Urinary bladder (tissue), 4 donors: ENCODE results near the gene COG1. TPM values are rescaled to one million over a fixed set of nuclear protein-coding genes. Genes with fewer than 3 reads are reported as not detected.

Source experiments
- DNase-seq: peaks from one replicate; pipeline ENCODE4 v3.0.0-alpha.2; 2015; ENCODE audit errors: extremely low spot score
- H3K27ac ChIP-seq: one replicate; pipeline ENCODE4 v1.5.1; 2013; ENCODE audit warnings: low read depth, mild to moderate bottlenecking, moderate library complexity
- H3K36me3 ChIP-seq: one replicate; pipeline ENCODE4 v1.6.1; 2013; ENCODE audit warnings: mild to moderate bottlenecking, moderate library complexity; ENCODE audit not compliant: insufficient read depth
- H3K4me1 ChIP-seq: one replicate; pipeline ENCODE4 v1.6.1; 2013; ENCODE audit warnings: mild to moderate bottlenecking, moderate library complexity; ENCODE audit not compliant: insufficient read depth
- H3K4me3 ChIP-seq: one replicate; pipeline ENCODE4 v1.5.1; 2013; ENCODE audit warnings: low read depth, low read length
- WGBS: extraction: QIAGEN DNeasy Blood & Tissue Kit; methylation state at CpG from one replicate; pipeline ENCODE4 v1.1.7; 2013; 5-methylcytosine and 5-hydroxymethylcytosine counted together
- polyA plus RNA-seq: library from polyadenylated mRNA; stranded (reverse); fragments of 200-250 nt; gene quantifications from one replicate; pipeline ENCODE4 v1.2.3, GENCODE V29; 2013
- total RNA-seq: library from RNA; depleted of rRNA; stranded (reverse); fragments of >200 nt; gene quantifications from one replicate; pipeline ENCODE4 v1.2.3, GENCODE V29; 2014
- donor health status: healthy with polysubstance abuse.
- donor health status: healthy.

Gene COG1
- total and polyA plus RNA-seq, 2 donors, result 19.1 to 27.0 TPM

DNA sequence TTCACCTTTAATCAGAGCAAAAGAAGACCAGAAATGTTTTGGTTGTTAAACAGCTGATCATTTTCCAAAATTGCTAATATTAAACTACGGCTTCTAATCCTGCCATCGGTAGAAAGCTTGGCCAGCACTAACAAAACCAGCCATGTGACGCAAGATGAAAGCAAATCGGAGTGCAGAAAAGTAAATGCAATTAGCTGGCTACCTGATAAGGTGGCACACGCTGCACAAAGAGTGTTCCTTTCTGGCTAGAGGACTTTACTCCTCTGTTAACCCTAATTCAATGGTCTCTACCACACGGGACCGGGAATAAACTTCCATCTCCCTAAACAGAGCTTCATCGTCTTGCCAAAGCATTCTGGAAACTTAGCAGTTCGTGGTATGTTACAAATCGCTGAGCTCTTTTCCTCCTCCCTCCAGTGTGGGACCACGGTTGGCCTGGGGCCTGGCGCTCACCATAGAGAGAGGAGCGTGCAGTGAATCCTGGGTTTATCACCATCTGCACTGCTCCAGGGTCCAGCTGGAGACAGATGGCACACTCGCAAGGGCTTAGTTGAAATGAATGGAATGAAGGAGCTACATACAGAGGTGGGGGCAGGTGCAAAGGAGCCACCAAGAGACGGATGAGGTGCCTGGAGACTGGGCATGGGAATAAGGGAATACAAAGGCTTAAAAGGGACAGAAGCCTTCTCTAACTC is 10.1 kb upstream of the COG1 start:
- Histone ChIP-seq H3K4me3 (no peak overlapping the region), H3K36me3 (no peaks in the 10 kb centered on the region), H3K4me1 (no peaks in the 10 kb centered on the region), H3K27ac (no peak overlapping the region)
- DNase-seq, result no peak
- WGBS, result 32% methylated on average over 15 of the region's 15 CpGs

DNA sequence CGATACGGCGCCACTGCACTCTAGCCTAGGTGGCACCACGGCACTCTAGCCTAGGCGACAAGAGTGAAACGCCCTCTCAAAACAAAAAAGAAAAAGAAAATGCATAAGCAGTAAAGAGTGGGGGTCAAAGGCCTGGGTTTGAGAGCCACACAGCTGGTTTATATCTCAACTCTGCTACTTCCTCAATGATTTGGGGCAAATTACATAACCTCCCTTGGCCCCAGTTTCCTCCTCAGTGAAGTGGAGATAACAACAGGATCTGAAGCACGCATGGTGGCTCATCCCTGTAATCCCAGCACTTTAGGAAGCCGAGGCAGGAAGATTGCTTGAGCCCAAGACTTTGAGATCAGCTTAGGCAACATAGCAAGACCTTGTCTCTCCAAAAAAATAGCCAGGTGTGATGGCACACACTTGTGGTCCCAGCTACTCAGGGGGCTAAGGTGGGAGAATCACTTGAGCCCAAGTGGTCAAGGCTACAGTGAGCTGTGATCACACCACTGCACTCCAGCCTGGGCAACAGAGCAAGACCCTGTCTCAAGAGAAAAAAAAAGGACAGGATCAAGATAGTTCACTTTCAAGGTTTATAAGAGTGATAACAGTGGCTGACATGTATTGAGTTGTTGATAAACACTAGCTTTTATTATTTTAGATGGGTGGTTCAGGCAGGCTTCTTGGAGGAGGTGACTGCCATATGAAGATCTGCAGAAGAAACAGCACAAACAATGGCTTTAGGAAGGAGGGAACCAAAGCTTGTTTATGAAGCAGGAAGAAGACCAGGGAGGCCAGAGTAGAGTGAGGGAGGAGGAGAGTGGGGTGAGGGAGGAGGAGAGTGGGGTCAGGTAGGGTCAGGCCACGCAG is 8.5 kb upstream of the COG1 start:
- Histone ChIP-seq H3K36me3 (no peaks in the 10 kb centered on the region), H3K4me1 (no peaks in the 10 kb centered on the region), H3K4me3 (no peak overlapping the region), H3K27ac (no peak overlapping the region)
- DNase-seq, result no peak
- 66% methylated on average over 9 of the region's 9 CpGs for WGBS

DNA sequence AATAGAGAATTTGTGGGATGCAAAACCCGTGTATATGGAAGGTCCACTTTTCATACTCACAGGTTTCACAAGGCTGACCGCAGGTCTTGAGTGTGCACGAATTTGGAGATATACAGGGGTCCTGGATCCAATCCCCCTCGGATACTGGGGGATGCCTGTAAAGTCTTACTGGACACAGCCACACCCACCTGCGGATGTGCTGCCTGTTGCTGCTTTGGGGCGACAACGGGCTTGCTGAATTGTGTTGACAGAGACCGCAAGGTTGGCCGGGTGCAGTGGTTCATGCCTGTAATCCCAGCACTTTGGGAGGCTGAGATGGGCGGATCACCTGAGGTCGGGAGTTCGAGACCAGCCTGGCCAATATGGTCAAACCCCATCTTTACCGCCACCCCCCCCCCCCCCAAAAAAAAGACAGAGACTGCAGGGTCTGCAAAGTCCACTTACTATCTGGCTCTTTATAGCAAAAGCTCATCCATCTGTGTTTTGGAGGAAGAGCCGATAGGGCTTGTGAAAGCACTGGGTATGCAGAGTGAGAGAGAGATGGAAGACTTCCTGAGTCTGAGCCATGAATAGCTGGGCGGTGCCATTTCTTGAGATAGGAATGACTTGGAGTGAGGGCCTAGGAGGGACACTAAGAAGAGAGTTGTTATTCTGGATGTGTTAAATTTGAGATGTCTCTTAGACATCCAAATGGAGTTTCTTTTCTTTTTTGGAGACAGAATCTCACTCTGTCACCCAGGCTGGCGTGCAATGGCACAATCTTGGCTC is 6.4 kb upstream of the COG1 start:
- 91% methylated on average over 16 of the region's 16 CpGs for WGBS
- Histone ChIP-seq H3K27ac (no peak overlapping the region), H3K4me3 (no peak overlapping the region), H3K36me3 (no peaks in the 10 kb centered on the region), H3K4me1 (no peaks in the 10 kb centered on the region)
- DNase-seq, result no peak

DNA sequence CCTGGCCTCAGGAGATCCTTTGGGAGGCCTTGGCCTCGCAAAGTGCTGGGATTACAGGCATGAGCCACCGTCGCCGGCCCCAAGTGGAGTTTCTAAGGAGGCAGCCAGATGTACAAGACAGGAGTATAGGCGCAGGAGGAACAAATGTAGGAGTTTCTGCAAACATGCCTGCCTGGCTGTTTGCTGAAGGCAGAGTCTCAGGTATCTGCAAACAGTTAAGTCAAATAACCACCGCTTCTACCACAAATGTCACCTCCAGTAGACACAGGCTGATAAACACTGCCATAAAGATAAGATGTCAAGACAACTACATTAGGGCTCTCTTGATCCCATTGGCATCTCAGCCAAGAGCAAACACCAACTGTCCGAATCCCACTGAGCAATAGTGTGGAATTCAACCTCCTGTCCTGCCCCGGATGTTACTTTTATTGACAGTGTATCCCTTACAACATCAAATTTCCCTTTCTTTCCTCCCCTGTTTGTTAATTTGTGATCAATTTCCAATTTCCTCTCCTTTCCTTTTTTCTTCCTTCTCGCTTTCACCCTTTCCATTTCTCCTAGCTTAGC is 5.6 kb upstream of the COG1 start:
- Histone ChIP-seq H3K36me3 (no peaks in the 10 kb centered on the region), H3K4me1 (no peaks in the 10 kb centered on the region), H3K27ac (no peak overlapping the region), H3K4me3 (no peak overlapping the region)
- DNase-seq, result no peak
- WGBS, result 60% methylated on average over 9 of the region's 9 CpGs

DNA sequence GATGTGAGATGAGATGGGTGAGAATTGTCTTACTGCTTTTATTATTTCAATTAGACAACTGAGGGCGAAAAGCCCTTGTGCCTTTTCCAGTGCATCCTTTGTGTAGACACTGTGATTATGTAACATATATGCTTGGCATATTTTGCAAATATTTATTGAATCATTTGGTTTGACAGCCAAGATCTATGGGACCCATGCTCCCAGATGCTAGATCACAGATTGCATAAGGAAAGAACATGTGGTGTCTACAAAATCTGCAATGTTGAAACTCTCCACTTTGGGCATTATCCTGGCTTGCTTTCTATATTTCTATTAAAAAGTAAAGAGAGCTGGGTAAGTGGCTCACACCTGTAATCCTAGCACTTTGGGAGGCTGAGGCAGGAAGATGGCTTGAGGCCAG is 4.8 kb upstream of the COG1 start:
- no peak for DNase-seq
- H3K36me3 ChIP-seq, result no peaks in the 10 kb centered on the region
- no peaks in the 10 kb centered on the region for H3K4me1 ChIP-seq
- no peak overlapping the region for H3K4me3 ChIP-seq
- WGBS, result 97% methylated on average over 1 of the region's 1 CpG
- no peak overlapping the region for H3K27ac ChIP-seq

DNA sequence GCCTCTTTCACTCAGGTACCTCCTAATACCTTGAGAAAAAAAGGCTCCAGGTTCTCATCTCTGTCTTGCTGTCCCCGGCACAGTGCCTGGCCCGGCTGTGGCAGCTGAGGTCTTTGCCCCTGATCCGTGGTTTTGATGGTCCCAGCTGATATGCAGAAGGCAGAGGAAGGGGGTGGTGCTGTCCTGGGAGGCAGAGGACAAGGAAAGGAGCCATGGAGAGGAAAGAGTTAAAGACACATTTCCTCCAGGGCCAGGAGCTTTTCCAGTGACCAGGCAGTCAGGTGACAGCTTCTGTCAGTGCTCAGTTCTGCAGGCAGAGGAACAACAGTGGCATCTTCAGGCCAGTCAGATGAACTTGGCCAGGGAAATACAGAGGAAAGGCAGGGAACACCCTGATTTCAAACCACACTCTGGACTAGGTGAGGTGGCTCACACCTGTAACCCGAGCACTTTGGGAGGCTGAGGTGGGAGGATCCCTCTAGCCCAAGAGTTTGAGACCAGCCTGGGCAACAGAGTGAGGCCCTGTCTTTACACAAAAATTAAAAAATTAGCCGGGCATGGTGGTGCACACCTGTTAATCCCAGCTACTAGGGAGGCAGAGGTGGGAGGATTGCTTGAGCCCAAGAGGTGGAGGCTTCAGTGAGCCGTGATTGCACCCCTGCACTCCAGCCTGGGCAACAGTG is 3.3 kb upstream of the COG1 start:
- 74% methylated on average over 6 of the region's 6 CpGs for WGBS
- no peak overlapping the region for H3K27ac ChIP-seq
- no peaks in the 10 kb centered on the region for H3K36me3 ChIP-seq
- no peak for DNase-seq
- H3K4me1 ChIP-seq, result no peaks in the 10 kb centered on the region
- H3K4me3 ChIP-seq, result no peak overlapping the region

DNA sequence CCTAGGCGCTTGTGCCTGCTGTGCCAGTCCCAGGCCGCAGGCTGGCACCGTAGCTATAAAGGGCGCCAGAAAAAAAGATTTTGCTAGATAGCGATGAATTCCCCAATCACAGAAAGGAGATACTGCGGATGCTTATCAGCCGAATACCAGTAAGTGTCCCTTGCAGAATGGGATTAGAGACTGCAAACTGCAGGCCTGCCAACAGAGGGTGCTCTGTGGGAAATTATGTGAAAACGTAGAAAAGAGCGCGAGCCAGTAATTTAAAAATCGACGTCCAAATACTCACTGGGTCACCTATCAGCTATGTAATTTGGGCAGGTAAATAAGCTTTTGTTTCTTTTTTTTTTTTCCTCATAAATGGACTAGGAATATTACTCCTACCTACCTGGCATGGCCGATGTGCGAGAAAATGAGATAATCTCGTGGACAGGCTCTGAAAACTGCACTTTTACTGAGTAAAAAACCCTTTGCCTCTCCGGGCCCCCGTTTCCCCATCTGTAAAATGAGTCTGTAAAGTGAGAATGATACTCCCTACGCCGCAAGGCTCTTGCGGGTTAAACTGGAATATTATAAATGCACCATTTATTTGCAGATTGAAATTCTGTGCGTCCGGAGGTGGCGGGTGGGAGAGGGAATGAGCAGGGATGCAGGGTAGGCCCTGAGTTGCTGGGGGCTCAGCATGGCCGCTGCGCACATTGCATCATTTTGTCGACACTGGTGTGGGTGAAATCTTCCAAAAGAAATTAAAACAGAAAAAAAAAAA is 1.2 kb upstream of the COG1 start:
- Histone ChIP-seq H3K27ac (no peak overlapping the region), H3K36me3 (no peaks in the 10 kb centered on the region), H3K4me3 (peak overlapping the region; percentile 99), H3K4me1 (no peaks in the 10 kb centered on the region)
- WGBS, result 8% methylated on average over 26 of the region's 26 CpGs
- DNase-seq, result peak; percentile 45

DNA sequence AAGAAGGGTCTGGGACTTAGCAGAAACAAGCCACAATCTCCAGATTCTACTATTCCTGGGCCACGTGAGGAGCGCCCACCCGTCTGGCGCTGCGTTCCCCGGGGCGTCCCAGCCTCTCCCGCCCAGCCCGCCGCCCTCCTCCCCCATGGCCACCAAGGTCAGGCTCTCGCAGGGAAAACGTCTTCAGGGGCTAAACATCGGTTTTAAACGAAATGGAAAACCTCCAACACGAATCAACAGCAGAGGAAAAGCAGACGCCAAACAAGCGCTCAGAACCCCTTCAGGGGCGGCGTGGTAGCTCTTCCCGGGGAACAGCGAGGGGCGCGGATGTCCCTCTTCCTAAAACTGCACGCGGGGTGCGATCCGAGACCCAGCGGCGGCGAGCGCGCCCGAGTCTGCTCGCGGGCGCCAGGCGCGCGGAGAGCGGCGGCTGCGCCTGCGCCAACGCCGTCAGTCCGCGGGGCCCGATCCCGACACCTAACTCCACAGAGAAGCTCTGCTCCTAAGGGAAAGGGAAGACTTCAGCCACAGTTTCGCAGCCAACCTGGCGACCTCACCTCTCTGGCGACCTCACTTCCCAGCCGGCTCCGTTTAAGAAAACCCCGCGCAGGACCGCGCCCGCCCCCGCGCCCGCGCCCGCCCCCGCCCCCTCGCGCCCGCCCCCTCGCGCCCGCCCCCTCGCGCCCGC is 505 bp upstream of the COG1 start:
- no peaks in the 10 kb centered on the region for H3K36me3 ChIP-seq
- H3K4me3 ChIP-seq, result peak overlapping the region; percentile 99
- no peak for DNase-seq
- peak overlapping the region; percentile 85 for H3K27ac ChIP-seq
- under 1% methylated on average over 64 of the region's 74 CpGs for WGBS
- H3K4me1 ChIP-seq, result no peaks in the 10 kb centered on the region

DNA sequence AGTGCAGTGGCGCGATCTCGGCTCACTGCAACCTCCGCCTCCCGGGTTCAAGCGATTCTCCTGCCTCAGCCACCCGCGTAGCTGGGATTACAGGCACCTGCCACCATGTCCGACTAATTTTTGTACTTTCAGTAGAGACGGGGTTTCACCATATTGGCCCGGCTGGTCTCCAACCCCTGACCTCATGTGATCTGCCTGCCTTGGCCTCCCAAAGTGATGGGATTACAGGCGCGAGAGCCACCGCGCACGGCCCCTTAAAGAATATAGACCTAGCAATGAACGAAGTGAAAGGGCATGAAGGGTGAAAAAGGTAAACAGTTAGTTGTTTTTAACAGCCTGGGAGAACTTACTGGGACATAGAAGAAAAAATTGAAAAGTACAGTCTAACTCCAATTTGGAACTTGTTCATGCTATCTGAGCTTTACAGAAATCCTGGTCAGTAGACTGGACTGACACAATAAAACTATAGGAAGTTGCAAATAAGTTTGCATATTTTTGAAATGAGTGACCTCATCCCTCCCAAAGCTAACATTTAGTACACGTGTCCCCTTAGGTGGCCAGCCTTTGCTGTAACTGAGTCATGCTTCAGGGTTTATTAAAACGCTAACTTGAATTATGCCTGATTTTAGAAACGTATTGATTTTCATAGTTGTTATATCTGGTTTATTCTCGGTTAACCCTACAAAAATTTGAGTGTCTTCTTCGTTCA is 1.8 kb downstream of the COG1 start:
- Histone ChIP-seq H3K4me3 (no peak overlapping the region), H3K4me1 (no peaks in the 10 kb centered on the region), H3K27ac (no peak overlapping the region), H3K36me3 (no peaks in the 10 kb centered on the region)
- DNase-seq, result no peak
- WGBS, result 81% methylated on average over 22 of the region's 22 CpGs

DNA sequence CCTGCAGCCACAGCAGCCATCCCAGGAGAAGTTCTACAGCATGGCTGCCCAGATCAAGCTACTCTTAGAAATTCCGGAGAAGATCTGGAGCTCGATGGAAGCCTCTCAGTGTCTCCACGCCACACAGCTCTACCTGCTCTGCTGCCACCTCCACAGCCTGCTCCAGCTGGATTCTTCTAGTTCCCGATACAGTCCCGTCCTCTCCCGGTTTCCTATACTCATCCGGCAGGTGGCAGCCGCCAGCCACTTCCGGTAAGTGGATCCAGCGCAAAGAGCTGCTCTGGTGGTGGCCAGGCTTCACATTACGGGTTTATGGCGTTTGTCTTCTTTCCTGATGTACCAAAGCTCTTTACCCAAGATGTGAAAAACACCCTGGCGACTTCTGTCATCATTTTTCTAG is 3.6 kb downstream of the COG1 start:
- 56% methylated on average over 13 of the region's 13 CpGs for WGBS
- DNase-seq, result no peak
- H3K27ac ChIP-seq, result no peak overlapping the region

DNA sequence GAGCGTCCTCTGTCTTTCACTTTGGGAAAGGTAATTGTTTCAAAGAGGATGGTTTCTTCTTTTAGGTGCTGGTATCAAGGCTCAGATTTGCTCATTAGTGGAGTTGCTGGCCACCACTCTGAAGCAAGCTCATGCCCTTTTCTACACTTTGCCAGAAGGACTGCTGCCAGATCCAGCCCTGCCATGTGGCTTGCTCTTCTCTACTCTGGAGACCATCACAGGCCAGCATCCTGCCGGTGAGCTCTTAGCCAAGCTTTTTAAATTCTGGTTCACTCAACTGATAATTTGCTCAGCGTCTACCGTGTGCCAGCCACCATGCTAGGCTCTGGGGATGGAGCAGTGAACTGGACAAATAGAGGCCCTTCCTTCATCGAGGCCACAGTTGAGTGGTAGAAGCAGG is 4.3 kb downstream of the COG1 start:
- WGBS, result 76% methylated on average over 5 of the region's 5 CpGs
- Histone ChIP-seq H3K36me3 (peaks cover 2% of the 10 kb centered on the region), H3K4me1 (no peaks in the 10 kb centered on the region), H3K27ac (no peak overlapping the region), H3K4me3 (no peak overlapping the region)
- DNase-seq, result no peak

More for the DNA sequence above, 3.6 kb downstream of the COG1 start:
- Histone ChIP-seq H3K36me3 (peaks cover 2% of the 10 kb centered on the region), H3K4me1 (no peaks in the 10 kb centered on the region), H3K4me3 (no peak overlapping the region)
